K562 (cell line): Measurements from ENCODE around the gene CHPF. TPM values are rescaled to one million over a fixed set of nuclear protein-coding genes. Genes with fewer than 3 reads are reported as not detected.
A peak's percentile ranks its signal among the peaks of the same experiment; 100 is the strongest.

Experiments used
- BCOR ChIP-seq: fragments of 450-650 bp; IDR thresholded peaks from 2 replicates; pipeline ENCODE4 v1.6.1; 2016
- CC2D1A ChIP-seq: fragments of 450-650 bp; IDR thresholded peaks from 2 replicates; pipeline ENCODE4 v1.6.1; 2017; ENCODE audit warnings: mild to moderate bottlenecking
- CXXC5 ChIP-seq: fragments of 250-450 bp; sonication (Bioruptor Pico); IDR thresholded peaks from 2 replicates; pipeline ENCODE4 v1.8.0; 2022; ENCODE audit warnings: inconsistent platforms, mild to moderate bottlenecking, moderate library complexity
- DEAF1 ChIP-seq: fragments of 450-650 bp; formaldehyde crosslinking; IDR thresholded peaks from 2 replicates; pipeline ENCODE4 v1.4.0; 2020; ENCODE audit warnings: mild to moderate bottlenecking, moderate library complexity
- KDM4B ChIP-seq, 2 experiments: fragments of 450-650 bp in 1 of 2; sonication (generic) in 1 of 2; IDR thresholded peaks; 2 replicates each; pipeline ENCODE4 v1.6.1; 2016 to 2017; ENCODE audit warnings: borderline replicate concordance in 2 of 2, antibody characterized with exemption in 1 of 2, low read depth in 1 of 2, mild to moderate bottlenecking in 1 of 2
- KLF16 ChIP-seq: IDR thresholded peaks from 2 replicates; pipeline ENCODE4 v1.6.1; 2016; ENCODE audit warnings: antibody characterized with exemption
- SLC30A9 ChIP-seq: fragments of 250-450 bp; sonication (Bioruptor Pico); IDR thresholded peaks from 2 replicates; pipeline ENCODE4 v1.8.0; 2022; ENCODE audit warnings: mild to moderate bottlenecking, moderate library complexity
- SMAD4 ChIP-seq: fragments of 250-450 bp; sonication (Bioruptor Pico); conservative IDR thresholded peaks from 2 replicates; pipeline ENCODE4 v1.8.0; 2021; ENCODE audit warnings: inconsistent platforms, mild to moderate bottlenecking, moderate library complexity
- STAT5B ChIP-seq: fragments of 250-450 bp; sonication (Bioruptor Pico); IDR thresholded peaks from 2 replicates; pipeline ENCODE4 v1.8.0; 2021; ENCODE audit warnings: mild to moderate bottlenecking, inconsistent platforms
- TOE1 ChIP-seq, 2 experiments: fragments of 450-650 bp in 1 of 2; sonication (generic) in 1 of 2; formaldehyde crosslinking in 1 of 2; IDR thresholded peaks; 2 replicates each; pipeline versions ENCODE4 v1.7.1 to v1.8.0; 2016 to 2022; ENCODE audit warnings: borderline replicate concordance in 2 of 2, mild to moderate bottlenecking in 2 of 2, antibody characterized with exemption in 1 of 2, inconsistent platforms in 1 of 2, low read depth in 1 of 2, missing genetic modification reagents in 1 of 2, moderate library complexity in 1 of 2
- YY1 ChIP-seq, 3 experiments: IDR thresholded peaks; 2 replicates each; pipeline ENCODE4 v1.6.1; 2011; ENCODE audit warnings: low read length in 2 of 3, mild to moderate bottlenecking in 2 of 3, moderate library complexity in 2 of 3, borderline replicate concordance in 1 of 3, control low read depth in 1 of 3, low read depth in 1 of 3; ENCODE audit not compliant: insufficient read depth in 3 of 3, insufficient replicate concordance in 2 of 3, control insufficient read depth in 1 of 3, insufficient read length in 1 of 3; ENCODE audit errors: extremely low read depth in 1 of 3
- ZBTB2 ChIP-seq: fragments of 450-650 bp; IDR thresholded peaks from 2 replicates; pipeline ENCODE4 v1.6.1; 2016; ENCODE audit warnings: antibody characterized with exemption
- ZEB2 ChIP-seq: fragments of 450-650 bp; IDR thresholded peaks from 2 replicates; pipeline ENCODE4 v1.6.1; 2016
- ZFPM2 ChIP-seq: fragments of 250-450 bp; sonication (Bioruptor Pico); IDR thresholded peaks from 2 replicates; pipeline ENCODE4 v1.5.1; 2022; ENCODE audit warnings: mild to moderate bottlenecking
- ZNF444 ChIP-seq: fragments of 250-450 bp; sonication (Bioruptor Pico); IDR thresholded peaks from 2 replicates; pipeline ENCODE4 v1.4.0; 2020; ENCODE audit warnings: mild to moderate bottlenecking, moderate library complexity
- polyA plus RNA-seq, 8 experiments: library from polyadenylated mRNA; depleted of rRNA in 4 of 8; stranded (reverse) in 5 of 8; unstranded in 3 of 8; fragments of >200 nt; fragmentation: Nextera tagmentation in 2 of 8; fragmentation: Illumina TruSeq in 1 of 8; extraction: Ambion mirVana in 2 of 8; extraction: Trizol in 1 of 8; gene quantifications; 2 replicates each; pipeline versions ENCODE4 v1.2.1 to v1.2.3, GENCODE V29; 2011 to 2014; ENCODE audit warnings: inconsistent platforms in 1 of 8, missing spikeins in 1 of 8
- total RNA-seq, 7 experiments: library from RNA; depleted of rRNA in 6 of 7; stranded (reverse); fragments of >200 nt in 6 of 7; fragmentation: Illumina TruSeq in 2 of 7; extraction: Trizol in 2 of 7; gene quantifications; 2 replicates each; pipeline versions ENCODE4 v1.2.1 to v1.2.3, GENCODE V29; 2011 to 2021; ENCODE audit warnings: low replicate concordance in 1 of 7
- TF ChIP-seq, protein P1 (sequence below), 3 experiments: fragments of 200-800 bp in 1 of 3; fragments of 250-450 bp in 1 of 3; fragments of 450-650 bp in 1 of 3; sonication (Bioruptor Pico) in 1 of 3; sonication (Bioruptor generic) in 1 of 3; formaldehyde crosslinking in 1 of 3; IDR thresholded peaks; 2 replicates each; pipeline versions ENCODE4 v1.6.1 to v1.8.0; 2016 to 2022; ENCODE audit warnings: mild to moderate bottlenecking in 2 of 3, missing genetic modification characterization in 2 of 3, missing compliant biosample characterization in 1 of 3, moderate library complexity in 1 of 3
- TF ChIP-seq, protein P2 (sequence below), 2 experiments: fragments of 450-650 bp; IDR thresholded peaks; 2 replicates each; pipeline ENCODE4 v1.6.1; 2016

The CHPF gene
- total and polyA plus RNA-seq, 9 of the 15 experiments (the other 6 are each of a cell fraction or from before 2014, with no cell fraction given): 0.15 to 57.2 (median 7.9) TPM

GRCh38 chr2:219521066-219521880 lies 22.3 kb downstream of the CHPF start (continued):
- TF ChIP-seq, protein P1, sequence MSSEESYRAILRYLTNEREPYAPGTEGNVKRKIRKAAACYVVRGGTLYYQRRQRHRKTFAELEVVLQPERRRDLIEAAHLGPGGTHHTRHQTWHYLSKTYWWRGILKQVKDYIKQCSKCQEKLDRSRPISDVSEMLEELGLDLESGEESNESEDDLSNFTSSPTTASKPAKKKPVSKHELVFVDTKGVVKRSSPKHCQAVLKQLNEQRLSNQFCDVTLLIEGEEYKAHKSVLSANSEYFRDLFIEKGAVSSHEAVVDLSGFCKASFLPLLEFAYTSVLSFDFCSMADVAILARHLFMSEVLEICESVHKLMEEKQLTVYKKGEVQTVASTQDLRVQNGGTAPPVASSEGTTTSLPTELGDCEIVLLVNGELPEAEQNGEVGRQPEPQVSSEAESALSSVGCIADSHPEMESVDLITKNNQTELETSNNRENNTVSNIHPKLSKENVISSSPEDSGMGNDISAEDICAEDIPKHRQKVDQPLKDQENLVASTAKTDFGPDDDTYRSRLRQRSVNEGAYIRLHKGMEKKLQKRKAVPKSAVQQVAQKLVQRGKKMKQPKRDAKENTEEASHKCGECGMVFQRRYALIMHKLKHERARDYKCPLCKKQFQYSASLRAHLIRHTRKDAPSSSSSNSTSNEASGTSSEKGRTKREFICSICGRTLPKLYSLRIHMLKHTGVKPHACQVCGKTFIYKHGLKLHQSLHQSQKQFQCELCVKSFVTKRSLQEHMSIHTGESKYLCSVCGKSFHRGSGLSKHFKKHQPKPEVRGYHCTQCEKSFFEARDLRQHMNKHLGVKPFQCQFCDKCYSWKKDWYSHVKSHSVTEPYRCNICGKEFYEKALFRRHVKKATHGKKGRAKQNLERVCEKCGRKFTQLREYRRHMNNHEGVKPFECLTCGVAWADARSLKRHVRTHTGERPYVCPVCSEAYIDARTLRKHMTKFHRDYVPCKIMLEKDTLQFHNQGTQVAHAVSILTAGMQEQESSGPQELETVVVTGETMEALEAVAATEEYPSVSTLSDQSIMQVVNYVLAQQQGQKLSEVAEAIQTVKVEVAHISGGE (CRISPR knock-in tag; IDR thresholded peaks at IDR 0.05): 0 out of 6 replicates have a peak, but pooled peaks of 1 of the 3 experiments have one; percentile 23
- TF ChIP-seq ZFPM2 (no peak), TOE1 (IDR thresholded peaks at IDR 0.05; ENCODE audit: borderline replicate concordance) (peak; percentile 37; the same call in 1 of the 2 replicates), TOE1 (CRISPR knock-in tag; IDR thresholded peaks at IDR 0.05; ENCODE audit: borderline replicate concordance, low read depth) (no peak), STAT5B (CRISPR knock-in tag) (no peak), CXXC5 (CRISPR knock-in tag) (peak; percentile 67), KDM4B (IDR thresholded peaks at IDR 0.05; ENCODE audit: borderline replicate concordance in 2 of 2, low read depth in 1 of 2) (peak in 1 of 2 experiments; percentile 55; a peak in 1 of 4 replicates), DEAF1 (CRISPR knock-in tag) (peak; percentile 45; the same call in 1 of the 2 replicates), SMAD4 (CRISPR knock-in tag) (peak; percentile 84), BCOR (peak; percentile 63; the same call in 1 of the 2 replicates), ZNF444 (CRISPR knock-in tag) (no peak), KLF16 (peak; percentile 72; the same call in 1 of the 2 replicates), ZEB2 (peak; percentile 22; the same call in 1 of the 2 replicates), YY1 (IDR thresholded peaks at IDR 0.05; ENCODE audit: borderline replicate concordance in 1 of 3, control insufficient read depth in 1 of 3, extremely low read depth in 1 of 3, insufficient read depth in 3 of 3, insufficient read length in 1 of 3, insufficient replicate concordance in 2 of 3, low read depth in 1 of 3, low read length in 2 of 3) (peak in 1 of 3 experiments; percentile 61), SLC30A9 (CRISPR knock-in tag) (no peak), ZBTB2 (peak; percentile 80; the same call in 1 of the 2 replicates), CC2D1A (peak; percentile 70; the same call in 1 of the 2 replicates)
- TF ChIP-seq, protein P2, sequence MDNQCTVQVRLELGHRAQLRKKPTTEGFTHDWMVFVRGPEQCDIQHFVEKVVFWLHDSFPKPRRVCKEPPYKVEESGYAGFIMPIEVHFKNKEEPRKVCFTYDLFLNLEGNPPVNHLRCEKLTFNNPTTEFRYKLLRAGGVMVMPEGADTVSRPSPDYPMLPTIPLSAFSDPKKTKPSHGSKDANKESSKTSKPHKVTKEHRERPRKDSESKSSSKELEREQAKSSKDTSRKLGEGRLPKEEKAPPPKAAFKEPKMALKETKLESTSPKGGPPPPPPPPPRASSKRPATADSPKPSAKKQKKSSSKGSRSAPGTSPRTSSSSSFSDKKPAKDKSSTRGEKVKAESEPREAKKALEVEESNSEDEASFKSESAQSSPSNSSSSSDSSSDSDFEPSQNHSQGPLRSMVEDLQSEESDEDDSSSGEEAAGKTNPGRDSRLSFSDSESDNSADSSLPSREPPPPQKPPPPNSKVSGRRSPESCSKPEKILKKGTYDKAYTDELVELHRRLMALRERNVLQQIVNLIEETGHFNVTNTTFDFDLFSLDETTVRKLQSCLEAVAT (IDR thresholded peaks at IDR 0.05): 0 out of 4 replicates have a peak, but pooled peaks of 1 of the 2 experiments have one; percentile 23
